Endodermal cell (in vitro differentiated cells): ENCODE measurements around the gene CUX1. TPM values are rescaled to one million over a fixed set of nuclear protein-coding genes. Genes with fewer than 3 reads are reported as not detected.
"Not testable (repeated sequence)": the region's sequence is repeated elsewhere in the genome, so short reads cannot be mapped to it uniquely, and the experiment has no call there.

Experiments used
- DNase-seq: peaks from one replicate; pipeline ENCODE4 v3.0.0-alpha.2; 2017
- H3K27ac ChIP-seq: 2 replicates; pipeline ENCODE4 v1.5.1; 2013; ENCODE audit warnings: mild to moderate bottlenecking, low read depth, low read length, moderate library complexity
- H3K27me3 ChIP-seq: 2 replicates; pipeline ENCODE4 v1.6.1; 2013; ENCODE audit warnings: mild to moderate bottlenecking, low read length, moderate library complexity; ENCODE audit not compliant: insufficient read depth, control insufficient read depth, poor library complexity, severe bottlenecking
- H3K36me3 ChIP-seq: 2 replicates; pipeline ENCODE4 v1.7.0; 2013; ENCODE audit warnings: mild to moderate bottlenecking, low read length, moderate library complexity; ENCODE audit not compliant: control insufficient read depth, insufficient read depth
- H3K4me1 ChIP-seq: one replicate; pipeline ENCODE4 v1.7.0; 2013; ENCODE audit warnings: low read length; ENCODE audit not compliant: control insufficient read depth, insufficient read depth
- H3K4me3 ChIP-seq: 2 replicates; pipeline ENCODE4 v1.5.1; 2013; ENCODE audit warnings: mild to moderate bottlenecking, low read length, moderate library complexity
- H3K9ac ChIP-seq: 2 replicates; pipeline ENCODE4 v1.6.1; 2013; ENCODE audit warnings: mild to moderate bottlenecking, low read length, moderate library complexity; ENCODE audit not compliant: poor library complexity, severe bottlenecking; ENCODE audit errors: extremely low read depth
- H3K9me3 ChIP-seq: 2 replicates; pipeline ENCODE4 v1.6.1; 2013; ENCODE audit warnings: mild to moderate bottlenecking, low read length, moderate library complexity; ENCODE audit not compliant: control insufficient read depth
- H3K27ac Mint-ChIP-seq: 2 replicates; pipeline ENCODE4 v1.8.0; 2020; ENCODE audit warnings: mixed read lengths
- H3K27me3 Mint-ChIP-seq: 2 replicates; pipeline ENCODE4 v1.8.0; 2021; ENCODE audit warnings: mild to moderate bottlenecking, mixed read lengths; ENCODE audit not compliant: insufficient read depth
- H3K36me3 Mint-ChIP-seq: 2 replicates; pipeline ENCODE4 v1.8.0; 2020; ENCODE audit warnings: low read depth, mixed read lengths
- H3K4me1 Mint-ChIP-seq: 2 replicates; pipeline ENCODE4 v1.8.0; 2020; ENCODE audit warnings: mixed read lengths
- H3K4me3 Mint-ChIP-seq: 2 replicates; pipeline ENCODE4 v1.8.0; 2020; ENCODE audit warnings: mild to moderate bottlenecking, moderate library complexity, mixed read lengths
- H3K9me3 Mint-ChIP-seq: 2 replicates; pipeline ENCODE4 v1.8.0; 2020; ENCODE audit warnings: mild to moderate bottlenecking, mixed read lengths
- CTCF ChIP-seq: fragments of 200-600 bp; sonication (generic); conservative IDR thresholded peaks from 2 replicates; pipeline ENCODE4 v1.5.0; 2021; ENCODE audit warnings: antibody characterized with exemption, mild to moderate bottlenecking
- WGBS, 2 experiments: methylation state at CpG; one replicate each; pipeline versions ENCODE4 v1.1.5 to v1.1.7; 2013; ENCODE audit warnings: missing lambda C conversion rate in 2 of 2, mixed read lengths in 1 of 2; ENCODE audit not compliant: insufficient coverage in 1 of 2, insufficient read length in 1 of 2; 5-methylcytosine and 5-hydroxymethylcytosine counted together
- total RNA-seq, 2 donors: library from RNA; stranded (reverse); fragmentation: NEBNext Ultra II Directional in 1 of 2; extraction: Animal tissue kit (Norgen Biotek cat#: 25700) in 1 of 2; gene quantifications; 2 replicates in 1 of 2; 3 replicates in 1 of 2; pipeline ENCODE4 v1.2.1, GENCODE V29; 2021

The CUX1 gene
- total RNA-seq, 2 donors from 2014 or later, result 85.1 to 108 TPM

- Mint-ChIP-seq H3K9me3 (peaks cover 3% of the 10 kb centered on the region), H3K4me3 (no peak overlapping the region), H3K4me1 (peaks cover 8% of the 10 kb centered on the region), H3K27ac (no peak overlapping the region), H3K27me3 (no peaks in the 10 kb centered on the region), H3K36me3 (no peaks in the 10 kb centered on the region)
- Histone ChIP-seq H3K36me3 (no peaks in the 10 kb centered on the region), H3K9ac (no peak overlapping the region), H3K27me3 (no peaks in the 10 kb centered on the region), H3K9me3 (no peaks in the 10 kb centered on the region), H3K27ac (no peak overlapping the region), H3K4me1 (no peaks in the 10 kb centered on the region), H3K4me3 (no peak overlapping the region)
- DNase-seq, result no peak
- WGBS, 2 experiments, result 87% methylated on average over 1 of the region's 1 CpG; no CpG with 5 or more reads in 1 of the 2 experiments
- no peak for TF ChIP-seq CTCF
These were observed 28.9 kb upstream of the CUX1 start for GRCh38 chr7:101788517-101788916.

- Mint-ChIP-seq H3K4me3 (no peak overlapping the region), H3K27ac (peak overlapping the region; percentile 48), H3K9me3 (peaks cover 3% of the 10 kb centered on the region), H3K36me3 (no peaks in the 10 kb centered on the region), H3K27me3 (no peaks in the 10 kb centered on the region), H3K4me1 (no peaks in the 10 kb centered on the region)
- H3K27ac ChIP-seq, result no peak overlapping the region
- no peak for TF ChIP-seq CTCF
- H3K4me1 ChIP-seq, result no peaks in the 10 kb centered on the region
- 90 to 91% methylated on average over 6 to 10 of the region's 10 CpGs for WGBS, 2 experiments
- H3K36me3 ChIP-seq, result no peaks in the 10 kb centered on the region
- no peak for DNase-seq
- no peaks in the 10 kb centered on the region for H3K9me3 ChIP-seq
- no peaks in the 10 kb centered on the region for H3K27me3 ChIP-seq
- H3K4me3 ChIP-seq, result no peak overlapping the region
- no peak overlapping the region for H3K9ac ChIP-seq
These were observed 26.7 kb upstream of the CUX1 start for GRCh38 chr7:101790566-101791293.

- Histone ChIP-seq H3K27ac (no peak overlapping the region), H3K9me3 (no peaks in the 10 kb centered on the region), H3K9ac (no peak overlapping the region), H3K36me3 (no peaks in the 10 kb centered on the region), H3K4me3 (no peak overlapping the region), H3K27me3 (no peaks in the 10 kb centered on the region), H3K4me1 (no peaks in the 10 kb centered on the region)
- WGBS, 2 experiments, result 91 to 92% methylated on average over 5 to 7 of the region's 9 CpGs
- peaks cover 3% of the 10 kb centered on the region for H3K4me1 Mint-ChIP-seq
- H3K27ac Mint-ChIP-seq, result no peak overlapping the region
- no peak for DNase-seq
- no peaks in the 10 kb centered on the region for H3K27me3 Mint-ChIP-seq
- H3K9me3 Mint-ChIP-seq, result peaks cover 3% of the 10 kb centered on the region
- H3K36me3 Mint-ChIP-seq, result no peaks in the 10 kb centered on the region
- no peak for TF ChIP-seq CTCF
- no peak overlapping the region for H3K4me3 Mint-ChIP-seq
These were observed 25.3 kb upstream of the CUX1 start for GRCh38 chr7:101792051-101792681.

GRCh38 chr7:101792682-101793071 is 24.7 kb upstream of the CUX1 start:
- H3K4me1 Mint-ChIP-seq, H3K27me3 ChIP-seq, H3K4me3 Mint-ChIP-seq, H3K4me1 ChIP-seq, H3K4me3 ChIP-seq, H3K27ac Mint-ChIP-seq, H3K36me3 Mint-ChIP-seq, H3K27ac ChIP-seq, H3K9me3 Mint-ChIP-seq, DNase-seq, H3K36me3 ChIP-seq, H3K9me3 ChIP-seq, H3K27me3 Mint-ChIP-seq, H3K9ac ChIP-seq: not testable (repeated sequence)
- 89 to 97% methylated on average over 3 to 4 of the region's 4 CpGs for WGBS, 2 experiments
